Upper lobe of left lung (tissue), 4 donors: ENCODE results near the gene PROSER3.

Experiments used
- CTCF ChIP-seq, 6 experiments: fragments of 450-650 bp in 4 of 6; fragments of 200-600 bp in 2 of 6; sonication (generic) in 2 of 6; IDR thresholded peaks; one replicate each; pipeline ENCODE4 v1.5.1; 2016 to 2019; ENCODE audit warnings: antibody characterized with exemption in 6 of 6
- EP300 ChIP-seq, 4 donors: sonication (generic); formaldehyde crosslinking; IDR thresholded peaks; one replicate each; pipeline ENCODE4 v1.5.1; 2017; ENCODE audit warnings: antibody characterized with exemption in 4 of 4, control low read depth in 2 of 4
- POLR2A ChIP-seq, 4 donors: fragments of 450-650 bp; IDR thresholded peaks; one replicate each; pipeline ENCODE4 v1.5.1; 2016 to 2017; ENCODE audit warnings: antibody characterized with exemption in 4 of 4, mild to moderate bottlenecking in 2 of 4

- TF ChIP-seq CTCF (IDR thresholded peaks at IDR 0.05) (no peak), EP300 (IDR thresholded peaks at IDR 0.05) (no peak), POLR2A (IDR thresholded peaks at IDR 0.05) (no peak)
Measured at GRCh38 chr19:35720648-35721047, 37.3 kb upstream of the PROSER3 start.
